Sigmoid colon (tissue), 7 donors: ENCODE results near the gene CLTA. TPM values are rescaled to one million over a fixed set of nuclear protein-coding genes. Genes with fewer than 3 reads are reported as not detected.

Source experiments
- DNase-seq: peaks from one replicate; pipeline ENCODE4 v3.0.0-alpha.2; 2019
- H3K27ac ChIP-seq, 4 donors: fragments of 200-600 bp; sonication (generic); one replicate each; pipeline ENCODE4 v1.5.1; 2016 to 2019; ENCODE audit warnings: mild to moderate bottlenecking in 1 of 4
- H3K27me3 ChIP-seq, 3 donors: fragments of 200-600 bp; sonication (generic); one replicate each; pipeline ENCODE4 v1.5.1; 2019; ENCODE audit warnings: mild to moderate bottlenecking in 1 of 3
- H3K36me3 ChIP-seq, 4 donors: fragments of 200-600 bp; sonication (generic); one replicate each; pipeline ENCODE4 v1.5.1; 2016 to 2019
- H3K4me1 ChIP-seq, 4 donors: fragments of 200-600 bp; sonication (generic); one replicate each; pipeline ENCODE4 v1.5.1; 2017 to 2019
- H3K4me3 ChIP-seq, 4 donors: fragments of 200-600 bp; sonication (generic); one replicate each; pipeline ENCODE4 v1.5.1; 2017 to 2019; ENCODE audit warnings: mild to moderate bottlenecking in 2 of 4, moderate library complexity in 1 of 4
- H3K9me3 ChIP-seq, 4 donors: fragments of 200-600 bp in 3 of 4; sonication (generic) in 3 of 4; one replicate each; pipeline versions ENCODE4 v1.5.1 to v1.6.1; 2013 to 2019
- CTCF ChIP-seq, 4 experiments: fragments of 450-650 bp in 3 of 4; fragments of 200-600 bp in 1 of 4; IDR thresholded peaks; one replicate each; pipeline ENCODE4 v1.5.1; 2016 to 2019; ENCODE audit warnings: antibody characterized with exemption in 4 of 4, mild to moderate bottlenecking in 3 of 4, moderate library complexity in 2 of 4
- EP300 ChIP-seq, 4 donors: sonication (generic); formaldehyde crosslinking; IDR thresholded peaks; one replicate each; pipeline ENCODE4 v1.6.1; 2017; ENCODE audit warnings: antibody characterized with exemption in 4 of 4
- POLR2A ChIP-seq, 2 donors: fragments of 450-650 bp; IDR thresholded peaks; one replicate each; pipeline ENCODE4 v1.6.1; 2016; ENCODE audit warnings: antibody characterized with exemption in 2 of 2, mild to moderate bottlenecking in 2 of 2, moderate library complexity in 2 of 2
- POLR2AphosphoS5 ChIP-seq, 4 donors: sonication (generic); formaldehyde crosslinking; IDR thresholded peaks; one replicate each; pipeline ENCODE4 v1.6.1; 2017; ENCODE audit warnings: antibody characterized with exemption in 4 of 4
- WGBS, 2 donors: extraction: QIAGEN DNeasy Blood & Tissue Kit; methylation state at CpG; one replicate each; pipeline ENCODE4 v1.1.7; 2013; 5-methylcytosine and 5-hydroxymethylcytosine counted together
- intact Hi-C: fragments of 100-400 bp; cut with DNase I; formaldehyde crosslinking; loops from one replicate; pipeline ENCODE4 v1.15.1; 2023
- polyA plus RNA-seq, 3 donors: library from polyadenylated mRNA; stranded (reverse); fragments of 200-250 nt; gene quantifications; one replicate each; pipeline ENCODE4 v1.2.3, GENCODE V29; 2013
- total RNA-seq, 4 donors: library from RNA; depleted of rRNA; stranded (reverse); fragments of >200 nt; gene quantifications; one replicate each; pipeline ENCODE4 v1.1.0, GENCODE V29; 2016
- donor health status: healthy with polysubstance abuse.
- donor health status: Bipolar disorder and iron deficiency.
- donor health status: healthy.

Gene CLTA
- total and polyA plus RNA-seq, 7 donors = 151 to 299 (median 176) TPM

GRCh38 chr9:36147441-36148175, 43.1 kb upstream of the CLTA start:
- Histone ChIP-seq H3K4me3 (no peak overlapping the region), H3K4me1 (peaks cover 0 to 87% (median 80%) of the 10 kb centered on the region in 4 donors), H3K36me3 (peaks cover 0 to 22% (median 7%) of the 10 kb centered on the region in 4 donors), H3K27me3 (no peaks in the 10 kb centered on the region), H3K27ac (peak overlapping the region; percentile 86 to 99 (median 90)), H3K9me3 (no peaks in the 10 kb centered on the region)
- DNase-seq = no peak
- WGBS, 2 donors = 92 to 94% methylated on average over 14 of the region's 14 CpGs
- TF ChIP-seq CTCF (IDR thresholded peaks at IDR 0.05) (no peak), POLR2AphosphoS5 (IDR thresholded peaks at IDR 0.05) (no peak), EP300 (IDR thresholded peaks at IDR 0.05) (no peak), POLR2A (IDR thresholded peaks at IDR 0.05) (no peak)
- intact Hi-C loops = loop anchor here (2.0 kb wide), 1 partner anchor 15 kb away; no protein-coding TSS in a partner anchor

GRCh38 chr9:36148311-36149051, 42.2 kb upstream of the CLTA start:
- Histone ChIP-seq H3K9me3 (no peaks in the 10 kb centered on the region), H3K36me3 (peaks cover 0 to 22% (median 7%) of the 10 kb centered on the region in 4 donors), H3K27me3 (no peaks in the 10 kb centered on the region), H3K27ac (peak overlapping the region; percentile 86 to 99 (median 90)), H3K4me3 (no peak overlapping the region), H3K4me1 (peaks cover 0 to 85% (median 78%) of the 10 kb centered on the region in 4 donors)
- intact Hi-C loops = loop anchor here (2.0 kb wide), 1 partner anchor 14 kb away; no protein-coding TSS in a partner anchor
- DNase-seq = peak; percentile 100
- 63 to 78% methylated on average over 14 of the region's 14 CpGs for WGBS, 2 donors
- no peak for TF ChIP-seq POLR2A (IDR thresholded peaks at IDR 0.05)
- TF ChIP-seq POLR2AphosphoS5 (IDR thresholded peaks at IDR 0.05) = peak; percentile 63 to 88 (median 78)
- TF ChIP-seq CTCF (IDR thresholded peaks at IDR 0.05) = no peak
- peak in 2 of 4 donors; percentile 63 to 88 for TF ChIP-seq EP300 (IDR thresholded peaks at IDR 0.05)

- peak overlapping the region; percentile 86 to 99 (median 90) for H3K27ac ChIP-seq
- intact Hi-C loops = loop anchor here (2.0 kb wide), 1 partner anchor 14 kb away; no protein-coding TSS in a partner anchor
- peak; percentile 77 for DNase-seq
- H3K9me3 ChIP-seq = no peaks in the 10 kb centered on the region
- H3K27me3 ChIP-seq = no peaks in the 10 kb centered on the region
- TF ChIP-seq POLR2A (IDR thresholded peaks at IDR 0.05) (no peak), EP300 (IDR thresholded peaks at IDR 0.05) (no peak), CTCF (IDR thresholded peaks at IDR 0.05) (no peak), POLR2AphosphoS5 (IDR thresholded peaks at IDR 0.05) (no peak)
- peaks cover 0 to 22% (median 7%) of the 10 kb centered on the region in 4 donors for H3K36me3 ChIP-seq
- WGBS, 2 donors = 81 to 85% methylated on average over 4 of the region's 4 CpGs
- H3K4me3 ChIP-seq = no peak overlapping the region
- peaks cover 0 to 85% (median 78%) of the 10 kb centered on the region in 4 donors for H3K4me1 ChIP-seq
Measured at GRCh38 chr9:36149197-36149596, 41.5 kb upstream of the CLTA start.

- H3K27me3 ChIP-seq = no peaks in the 10 kb centered on the region
- TF ChIP-seq CTCF (IDR thresholded peaks at IDR 0.05) (no peak), POLR2AphosphoS5 (IDR thresholded peaks at IDR 0.05) (no peak), EP300 (IDR thresholded peaks at IDR 0.05) (no peak), POLR2A (IDR thresholded peaks at IDR 0.05) (no peak)
- peaks cover 0 to 89% (median 79%) of the 10 kb centered on the region in 4 donors for H3K4me1 ChIP-seq
- no peak overlapping the region for H3K4me3 ChIP-seq
- H3K27ac ChIP-seq = peak overlapping the region; percentile 86 to 99 (median 90)
- H3K36me3 ChIP-seq = peaks cover 0 to 20% (median 5%) of the 10 kb centered on the region in 4 donors
- intact Hi-C loops = no loop called here
- DNase-seq = no peak
- 73 to 86% methylated on average over 4 of the region's 4 CpGs for WGBS, 2 donors
- H3K9me3 ChIP-seq = no peaks in the 10 kb centered on the region
Measured at GRCh38 chr9:36150574-36151315, 40.0 kb upstream of the CLTA start.
